Measurements from ENCODE around the gene PDE8B. TPM values are rescaled to one million over a fixed set of nuclear protein-coding genes. Genes with fewer than 3 reads are reported as not detected.
"Not testable (repeated sequence)": the region's sequence is repeated elsewhere in the genome, so short reads cannot be mapped to it uniquely, and the experiment has no call there.

Gene PDE8B
- total RNA-seq, 1 donor from 2014 or later = 5.3 TPM

DNA sequence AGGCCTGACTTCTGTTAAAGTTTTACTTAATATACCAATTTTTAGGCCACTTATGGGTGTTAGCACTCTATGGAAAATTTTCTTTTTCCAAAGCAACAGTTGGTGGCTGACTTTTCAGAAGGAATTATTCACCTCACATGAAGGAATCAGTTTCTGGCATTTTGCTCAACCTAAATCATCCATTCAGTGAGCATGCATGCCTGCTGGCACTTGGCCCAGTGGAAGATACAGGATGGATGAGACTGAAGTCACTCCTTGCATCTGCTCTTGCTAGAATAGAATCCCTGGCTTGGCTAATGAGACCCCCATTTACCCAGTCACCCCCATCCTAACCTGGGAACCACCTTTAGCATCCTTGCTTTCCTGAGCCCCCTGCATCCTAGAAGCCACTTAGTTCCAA, 149.9 kb downstream of the PDE8B start:
- DNase-seq = no peak

GRCh38 chr5:77360973-77361372, 150.5 kb downstream of the PDE8B start:
- no peak for DNase-seq

DNA sequence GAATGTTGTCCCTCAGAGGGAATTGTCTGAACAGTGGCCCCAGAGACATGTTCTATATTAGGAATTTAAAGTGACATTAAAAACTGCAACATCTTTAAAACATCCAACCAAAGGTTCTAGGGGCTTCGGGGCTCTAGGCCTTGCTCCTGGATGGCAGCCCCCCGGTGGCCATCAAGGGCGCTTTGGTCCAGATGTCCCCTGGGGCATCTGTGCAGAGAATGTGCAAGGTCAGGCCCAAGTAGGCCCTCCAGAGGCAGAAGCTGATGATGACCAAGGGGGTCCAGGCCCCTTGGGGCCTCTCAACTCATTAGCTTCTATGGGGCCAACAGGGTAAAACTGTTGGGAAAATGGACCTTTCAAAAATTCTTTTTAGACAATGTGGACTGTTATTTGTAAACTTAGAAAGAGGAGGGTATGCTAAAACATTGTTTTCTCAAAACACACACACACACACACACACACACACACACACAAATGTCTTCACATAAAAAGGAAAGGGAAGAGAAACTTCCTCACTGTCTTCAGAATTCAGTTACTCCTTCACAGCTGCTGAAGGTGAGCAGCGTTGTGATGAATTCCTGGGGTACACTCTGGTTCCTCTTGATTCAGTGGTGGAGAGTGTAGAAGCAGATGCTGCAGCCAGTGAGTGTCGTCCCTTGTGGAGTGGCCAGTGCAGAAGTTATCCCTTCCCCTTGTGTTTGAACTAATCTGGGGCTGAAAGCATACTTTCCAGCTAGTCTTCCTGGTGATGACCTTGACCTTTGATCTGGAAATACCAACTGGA, 156.4 kb downstream of the PDE8B start:
- DNase-seq = no peak

DNA sequence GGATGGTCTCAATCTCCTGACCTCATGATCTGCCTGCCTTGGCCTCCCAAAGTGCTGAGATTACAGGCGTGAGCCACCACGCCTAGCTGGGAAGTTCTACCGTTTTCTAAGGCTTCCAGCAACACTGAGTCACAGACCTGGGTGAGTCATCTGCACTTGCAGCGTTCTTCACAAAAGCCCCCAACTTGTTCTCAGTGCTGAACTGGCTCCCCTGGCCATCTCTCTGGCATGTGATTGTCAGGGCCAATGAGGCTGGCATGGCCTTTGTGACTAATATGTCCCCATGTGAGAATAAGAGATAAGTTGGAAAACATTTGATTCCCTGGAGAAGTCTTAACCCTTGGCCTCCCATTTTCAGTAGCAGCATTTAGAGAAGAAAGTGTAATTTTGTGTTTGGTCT, 157.3 kb downstream of the PDE8B start:
- no peak for DNase-seq

- DNase-seq = no peak
Measured at GRCh38 chr5:77368367-77368766, 157.9 kb downstream of the PDE8B start.

DNA sequence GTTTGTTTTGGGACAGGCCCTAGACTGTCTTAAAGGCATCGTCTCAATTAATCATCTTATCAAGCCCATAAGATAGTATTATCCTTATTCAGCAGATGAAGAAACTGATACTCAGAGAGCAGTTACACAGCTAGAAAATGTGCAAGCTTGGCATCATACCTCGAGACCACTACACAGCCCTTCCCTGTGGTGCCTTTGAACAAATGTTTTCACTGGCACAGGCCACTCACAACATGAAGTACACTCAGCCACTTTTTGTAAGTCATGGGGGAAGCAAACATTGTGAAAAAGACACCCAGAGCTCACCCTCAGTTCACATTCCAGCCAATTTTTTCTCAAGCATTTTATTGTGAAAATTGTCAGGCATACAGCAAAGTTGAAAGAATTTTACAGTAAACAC, 159.1 kb downstream of the PDE8B start:
- DNase-seq = no peak

DNA sequence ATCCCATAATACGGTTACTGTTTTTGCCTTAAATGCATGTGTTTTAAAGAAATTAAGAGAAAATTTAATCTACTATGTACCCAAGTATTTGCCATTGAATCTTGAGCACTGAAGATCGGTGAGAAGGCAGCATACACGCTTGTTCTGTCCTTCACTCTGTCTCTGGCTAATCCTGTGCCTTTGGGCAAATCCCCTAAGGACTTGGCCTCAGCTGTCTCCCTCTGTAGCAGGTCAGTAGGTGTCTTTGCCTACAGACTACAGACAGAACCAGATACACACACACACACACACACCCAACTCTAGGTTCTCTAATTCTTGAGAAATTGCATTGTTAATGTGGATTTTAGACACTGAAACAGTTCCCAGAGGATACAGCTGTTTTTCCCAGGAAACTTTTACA, 164.2 kb downstream of the PDE8B start:
- DNase-seq = no peak

DNA sequence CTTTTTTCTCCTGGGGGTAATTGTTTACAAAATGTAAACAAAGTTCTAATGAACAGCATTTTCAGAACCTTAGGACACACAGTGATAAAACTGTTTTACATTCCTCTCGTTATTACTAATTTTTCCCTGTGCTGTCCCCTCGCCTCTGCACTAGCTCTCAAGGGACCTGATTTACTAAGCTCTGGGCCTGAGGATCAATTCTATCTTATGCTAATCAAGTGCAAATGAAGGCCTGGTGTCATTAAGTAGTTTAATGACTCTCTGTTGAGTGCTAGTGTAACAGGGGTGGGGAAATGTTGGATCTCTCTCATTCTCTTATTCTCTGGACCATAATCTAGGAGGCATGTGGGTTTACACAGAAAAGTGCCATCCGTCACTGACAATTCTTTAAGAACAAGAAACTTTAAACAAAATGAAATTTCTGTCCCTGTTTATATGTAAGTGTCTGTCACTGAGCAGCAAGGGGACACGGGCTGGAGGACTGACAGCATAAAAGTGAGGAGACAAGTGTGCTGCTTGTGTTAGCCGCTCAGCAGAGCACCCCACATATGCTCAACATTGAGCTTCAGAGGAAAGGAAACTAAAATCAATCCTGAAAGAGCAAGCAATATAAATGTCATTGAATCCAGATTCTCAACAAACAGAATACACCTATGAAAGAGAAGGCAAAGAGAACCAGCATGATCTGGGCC, 166.3 kb downstream of the PDE8B start:
- no peak for DNase-seq

DNA sequence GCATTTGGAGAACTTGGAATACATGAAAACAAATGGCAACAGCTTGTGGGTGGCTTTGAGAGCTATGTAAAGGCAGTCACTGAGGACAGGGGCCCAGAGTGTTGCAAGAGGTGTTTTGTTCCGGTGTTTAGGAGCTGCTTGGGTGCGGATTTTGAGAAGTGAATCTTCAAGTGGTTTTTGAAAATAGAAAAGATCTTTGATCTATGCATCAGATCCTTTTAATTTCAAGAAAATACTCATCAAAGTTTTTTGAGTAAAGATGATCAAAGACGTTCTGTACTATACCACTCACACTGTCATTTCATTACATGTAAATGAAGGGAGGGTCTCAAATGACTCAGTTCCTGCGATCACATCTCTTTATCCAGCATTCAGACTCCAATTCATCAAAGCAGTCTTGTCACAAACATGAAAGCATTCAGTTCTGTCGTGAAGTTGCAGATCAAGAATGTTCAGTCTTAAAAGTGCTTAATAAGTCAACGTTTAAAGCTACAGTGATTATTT, 169.1 kb downstream of the PDE8B start:
- no peak for DNase-seq

DNA sequence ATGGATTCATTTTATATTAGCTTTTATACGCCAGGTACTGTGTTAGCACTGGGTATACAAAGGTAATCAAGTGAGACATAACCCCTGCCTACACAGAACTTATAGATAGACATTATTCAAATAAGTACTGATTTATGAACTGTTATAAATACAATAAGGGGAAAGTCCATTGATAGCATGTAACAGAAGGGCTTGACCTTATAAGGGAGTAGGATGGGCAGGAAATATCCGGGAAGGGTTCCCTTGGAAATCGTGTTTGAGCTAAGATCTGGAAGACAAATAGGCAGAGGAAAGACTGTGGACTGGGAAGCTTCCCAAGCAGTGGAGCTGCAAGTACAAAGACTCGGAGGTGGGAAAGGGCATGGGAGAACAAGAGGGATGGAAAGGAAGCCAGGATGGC, 170.2 kb downstream of the PDE8B start:
- no peak for DNase-seq

GRCh38 chr5:77383336-77383735, 172.9 kb downstream of the PDE8B start:
- DNase-seq = not testable (repeated sequence)

DNA sequence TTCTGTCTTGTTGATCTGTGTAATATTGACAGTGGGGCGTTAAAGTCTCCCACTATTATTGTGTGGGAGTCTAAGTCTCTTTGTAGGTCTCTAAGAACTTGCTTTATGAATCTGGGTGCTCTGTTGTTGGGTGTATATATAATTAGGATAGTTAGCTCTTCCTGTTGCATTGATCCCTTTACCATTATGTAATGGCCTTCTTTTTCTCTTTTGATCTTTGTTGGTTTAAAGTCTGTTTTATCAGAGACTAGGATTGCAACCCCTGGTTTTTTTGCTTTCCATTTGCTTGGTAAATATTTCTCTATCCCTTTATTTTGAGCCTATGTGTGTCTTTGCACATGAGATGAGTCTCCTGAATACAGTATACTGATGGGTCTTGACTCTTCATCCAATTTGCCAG, 175.9 kb downstream of the PDE8B start:
- DNase-seq = not testable (repeated sequence)

DNA sequence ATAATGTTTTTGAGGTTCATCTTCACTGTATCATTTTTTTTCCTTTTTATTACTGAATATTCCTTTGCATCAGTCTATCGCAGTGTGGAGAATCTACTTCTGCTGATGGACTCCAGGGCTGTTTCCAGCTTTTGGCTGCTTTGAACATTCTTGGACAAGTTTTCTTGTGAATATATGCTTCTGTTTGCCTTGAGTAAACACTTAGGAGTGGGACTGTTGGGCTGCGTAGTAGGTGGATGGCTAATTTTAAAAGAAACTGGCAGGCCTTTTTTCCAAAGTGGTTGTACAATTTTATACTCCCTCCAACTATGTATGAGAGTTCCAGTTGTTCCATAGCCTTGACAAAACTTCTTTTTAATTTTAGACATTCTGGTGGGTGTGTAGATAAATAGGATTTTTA, 179.3 kb downstream of the PDE8B start:
- DNase-seq = no peak

GRCh38 chr5:77390221-77390620, 179.7 kb downstream of the PDE8B start:
- no peak for DNase-seq

DNA sequence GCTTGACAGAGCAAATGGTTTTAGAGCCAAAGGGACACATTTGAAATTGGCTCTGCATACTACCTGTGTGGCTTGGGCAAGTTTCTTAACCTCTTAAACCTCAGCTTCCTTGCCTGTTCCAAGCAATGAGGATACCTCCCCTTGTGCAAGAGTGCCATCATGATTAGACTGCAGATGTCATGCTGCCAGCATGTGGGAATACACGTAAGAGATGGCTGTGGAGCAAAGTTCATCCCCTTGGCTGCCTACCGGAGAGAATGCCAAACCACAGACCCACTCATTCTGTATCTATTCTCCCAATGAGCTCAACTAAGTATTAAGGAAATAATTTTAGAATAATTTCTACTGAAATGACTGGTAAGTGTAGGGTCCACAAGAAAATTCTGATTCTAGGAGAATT, 180.3 kb downstream of the PDE8B start:
- DNase-seq = no peak

- DNase-seq = no peak
Measured at GRCh38 chr5:77391240-77391765, 180.8 kb downstream of the PDE8B start.

DNA sequence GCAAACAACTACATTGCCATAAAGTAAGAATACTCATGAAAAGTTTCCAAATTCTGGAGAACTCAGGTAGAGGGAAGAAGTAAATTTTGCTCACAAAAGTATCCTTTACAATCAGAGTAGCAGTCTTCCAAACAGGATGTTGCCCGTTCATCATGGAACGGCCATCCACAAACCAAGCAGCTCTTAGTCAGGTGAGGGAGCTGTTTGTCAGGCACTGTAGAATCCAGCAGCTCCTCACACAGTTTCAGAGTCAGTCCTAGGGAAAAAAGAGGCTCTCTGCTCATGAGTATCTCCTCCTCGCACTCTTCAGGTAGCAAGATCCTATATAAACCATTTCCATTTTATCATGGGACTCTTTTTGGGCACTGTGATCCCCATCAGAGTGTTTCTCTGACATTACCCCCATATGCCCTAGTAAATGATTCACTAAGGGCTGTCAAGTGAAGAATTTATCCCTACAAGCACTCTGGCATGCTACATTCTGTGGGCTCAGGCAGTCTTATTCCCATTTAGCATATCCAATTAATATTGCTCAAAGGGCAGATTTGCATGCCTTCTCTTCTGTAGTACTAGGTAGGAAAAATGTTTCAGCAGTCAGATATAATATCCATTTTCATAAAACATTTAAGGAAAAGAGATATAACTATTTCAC, 183.7 kb downstream of the PDE8B start:
- no peak for DNase-seq

GRCh38 chr5:77396017-77396416, 185.5 kb downstream of the PDE8B start:
- no peak for DNase-seq

DNA sequence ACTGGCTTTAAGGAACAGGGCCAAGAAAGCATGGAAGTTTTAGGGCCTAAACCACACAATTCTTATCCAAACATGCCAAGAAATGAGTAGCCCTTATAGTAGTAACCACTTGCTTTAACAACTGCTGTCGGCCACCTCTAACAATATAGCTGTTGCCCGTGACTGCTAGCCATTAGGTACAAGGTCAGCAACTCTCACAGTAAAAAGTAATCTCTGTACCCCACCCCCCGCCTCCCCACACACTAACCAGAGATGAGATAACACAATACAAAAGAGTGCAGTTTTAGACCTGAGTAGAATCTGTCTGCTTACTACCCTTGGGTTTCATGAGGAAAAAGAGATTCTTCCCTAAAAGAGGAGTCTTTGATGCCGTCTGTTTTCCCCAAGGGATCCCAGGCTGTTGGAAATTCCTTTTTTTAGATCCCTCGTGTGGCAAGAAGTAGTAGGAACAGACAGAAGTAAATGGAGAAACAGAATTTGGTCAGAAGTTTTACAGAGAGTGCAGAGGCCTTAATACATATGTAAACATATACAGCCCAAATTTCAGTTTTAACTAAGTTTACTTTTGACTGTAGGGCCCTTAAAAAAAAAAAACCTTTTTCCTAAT, 187.3 kb downstream of the PDE8B start:
- no peak for DNase-seq

DNA sequence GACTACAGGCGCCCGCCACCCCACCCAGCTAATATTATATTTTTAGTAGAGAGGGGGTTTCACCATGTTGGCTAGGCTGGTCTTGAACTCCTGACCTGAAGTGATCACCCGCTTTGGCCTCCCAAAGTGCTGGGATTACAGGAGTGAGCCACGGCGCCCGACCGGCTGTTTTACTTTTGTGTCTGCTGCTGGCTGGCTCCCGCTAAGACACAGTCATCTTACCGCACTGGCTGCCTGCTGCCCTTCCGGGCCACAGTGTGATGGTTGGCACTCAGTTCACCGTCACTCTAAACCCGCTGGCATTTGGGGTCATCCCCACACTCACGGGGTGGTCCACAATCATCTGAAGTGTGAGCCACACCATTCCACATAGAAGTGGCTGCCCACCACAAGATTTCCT, 188.0 kb downstream of the PDE8B start:
- no peak for DNase-seq

- no peak for DNase-seq
Measured at GRCh38 chr5:77398896-77399295, 188.4 kb downstream of the PDE8B start.

DNA sequence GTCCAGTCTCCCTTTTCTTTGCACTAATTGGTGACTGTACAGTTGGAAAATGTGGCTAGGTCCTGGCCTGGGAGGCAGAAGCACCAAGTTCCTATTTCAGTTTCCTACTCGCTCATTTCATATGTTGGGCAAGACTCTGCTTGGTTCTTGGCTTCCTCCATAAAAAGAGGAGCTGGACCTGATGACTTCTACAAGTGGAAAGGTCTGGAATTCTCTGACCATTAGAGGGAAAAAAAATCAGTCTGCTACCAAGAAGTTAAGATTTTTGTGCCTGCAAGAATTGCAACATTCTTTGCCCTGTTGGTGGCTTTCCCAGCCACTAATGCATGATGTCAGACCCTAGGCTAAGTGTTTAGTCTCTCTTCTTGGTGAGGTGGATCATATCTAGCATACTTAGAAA, 190.2 kb downstream of the PDE8B start:
- no peak for DNase-seq

DNA sequence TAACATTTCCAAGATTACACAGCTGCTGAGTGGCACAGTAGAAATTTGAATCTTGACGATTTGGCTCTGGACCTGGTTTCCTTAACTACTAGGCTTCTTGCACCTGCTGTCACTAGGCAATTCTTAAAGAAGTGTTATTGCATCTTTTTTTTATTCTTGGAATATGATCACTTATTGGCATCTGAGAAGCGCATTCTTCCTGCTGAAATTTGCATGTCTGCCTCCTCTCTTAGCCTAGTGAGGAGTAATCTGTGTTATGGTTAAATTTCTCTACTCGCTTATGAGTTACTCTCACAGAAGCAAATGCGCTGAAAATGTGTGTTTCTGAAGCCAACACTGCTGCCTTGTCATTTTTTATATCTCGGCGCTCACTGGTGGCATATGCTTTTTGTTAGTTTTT, 192.3 kb downstream of the PDE8B start:
- peak; percentile 13 for DNase-seq
